ENCODE data around the gene PRKCG. TPM values are rescaled to one million over a fixed set of nuclear protein-coding genes. Genes with fewer than 3 reads are reported as not detected.

The PRKCG gene
- total and polyA plus RNA-seq, 7 experiments from 2014 or later: 0.05 to 2.4 (median 1.6) TPM; not detected in 4

- no peaks in the 10 kb centered on the region for H3K36me3 ChIP-seq (ENCODE audit: control insufficient read depth in 2 of 3, insufficient read depth in 3 of 3, low read length in 3 of 3)
- no peak overlapping the region for H3K4me3 ChIP-seq (ENCODE audit: low read length)
- ChIA-PET POLR2A (no interaction called here), CTCF (interaction anchor here (0.6 kb wide), 1 partner anchor 13 kb away, joined by 4 read pairs; no protein-coding TSS in a partner anchor)
- Mint-ChIP-seq H3K27ac (peak overlapping the region in 2 of 9 donors; percentile 64 to 72), H3K27me3 (peaks cover 66 to 94% (median 82%) of the 10 kb centered on the region in 5 donors), H3K9me3 (peaks cover 0 to 12% (median 0%) of the 10 kb centered on the region in 11 donors), H3K36me3 (peaks cover 0 to 10% (median 4%) of the 10 kb centered on the region in 5 donors), H3K4me1 (peaks cover 21 to 34% (median 26%) of the 10 kb centered on the region in 7 donors), H3K4me3 (peak overlapping the region; percentile 8 to 87 (median 75))
- peaks cover 5 to 13% of the 10 kb centered on the region in 2 donors for H3K4me1 ChIP-seq (ENCODE audit: control insufficient read depth in 2 of 2, insufficient read depth in 2 of 2, low read length in 2 of 2)
- peaks cover 3 to 34% of the 10 kb centered on the region in 2 donors for H3K27me3 ChIP-seq (ENCODE audit: control insufficient read depth in 2 of 2, insufficient read depth in 2 of 2, low read length in 2 of 2)
- H3K27ac ChIP-seq (ENCODE audit: low read depth, low read length): no peak overlapping the region
- ATAC-seq: peak; percentile 63
- peak in 6 of 9 donors; percentile 22 to 54 (median 34) for DNase-seq
- intact Hi-C loops (cut with micrococcal nuclease): loop anchor here (5.0 to 10.0 kb wide), 4 partner anchors 66 to 324 kb away; no protein-coding TSS in a partner anchor
- H3K9me3 ChIP-seq (ENCODE audit: control insufficient read depth in 2 of 3, low read length in 3 of 3): no peaks in the 10 kb centered on the region
Observed at GRCh38 chr19:53908106-53908934, 26.3 kb downstream of the PRKCG start.

- Mint-ChIP-seq H3K27ac (peak within 1 kb of the TSS in 2 of 9 donors; percentile 64 to 72), H3K4me3 (peak within 1 kb of the TSS; percentile 8 to 87 (median 72)), H3K9me3 (peaks cover 0 to 12% (median 0%) of the 10 kb centered on the region in 11 donors), H3K36me3 (peaks cover 0 to 10% (median 4%) of the 10 kb centered on the region in 5 donors), H3K27me3 (peaks cover 66 to 89% (median 84%) of the 10 kb centered on the region in 5 donors), H3K4me1 (peaks cover 21 to 34% (median 26%) of the 10 kb centered on the region in 7 donors)
- CTCF ChIA-PET: no interaction called here
- DNase-seq (no peak), ATAC-seq (no peak)
- no peak within 1 kb of the TSS for H3K4me3 ChIP-seq (ENCODE audit: low read length)
- peaks cover 3 to 34% of the 10 kb centered on the region in 2 donors for H3K27me3 ChIP-seq (ENCODE audit: control insufficient read depth in 2 of 2, insufficient read depth in 2 of 2, low read length in 2 of 2)
- no peaks in the 10 kb centered on the region for H3K36me3 ChIP-seq (ENCODE audit: control insufficient read depth in 2 of 3, insufficient read depth in 3 of 3, low read length in 3 of 3)
- no peaks in the 10 kb centered on the region for H3K9me3 ChIP-seq (ENCODE audit: control insufficient read depth in 2 of 3, low read length in 3 of 3)
- intact Hi-C loops (cut with micrococcal nuclease): loop anchor here (5.0 to 10.0 kb wide), 4 partner anchors 66 to 323 kb away; no protein-coding TSS in a partner anchor
- H3K4me1 ChIP-seq (ENCODE audit: control insufficient read depth in 2 of 2, insufficient read depth in 2 of 2, low read length in 2 of 2): peaks cover 5 to 13% of the 10 kb centered on the region in 2 donors
- POLR2A ChIA-PET: no interaction called here
- no peak within 1 kb of the TSS for H3K27ac ChIP-seq (ENCODE audit: low read depth, low read length)
Observed at GRCh38 chr19:53908935-53909415, 27.0 kb downstream of the PRKCG start, which contains the start of gene CACNG7. CACNG7 (plus strand) TSS chr19:53909278; CDS start chr19:53912832, 3,554 bp downstream.

- Mint-ChIP-seq H3K4me3 (peak overlapping the region in 3 of 10 donors; percentile 13 to 55 (median 26)), H3K36me3 (peaks cover 0 to 10% (median 4%) of the 10 kb centered on the region in 5 donors), H3K27ac (no peak overlapping the region), H3K9me3 (peaks cover 0 to 12% (median 0%) of the 10 kb centered on the region in 11 donors), H3K4me1 (peaks cover 21 to 34% (median 26%) of the 10 kb centered on the region in 7 donors), H3K27me3 (peaks cover 66 to 86% (median 78%) of the 10 kb centered on the region in 5 donors)
- Histone ChIP-seq H3K27me3 (ENCODE audit: control insufficient read depth in 2 of 2, insufficient read depth in 2 of 2, low read length in 2 of 2) (peaks cover 3 to 34% of the 10 kb centered on the region in 2 donors), H3K9me3 (ENCODE audit: control insufficient read depth in 2 of 3, low read length in 3 of 3) (no peaks in the 10 kb centered on the region), H3K4me3 (ENCODE audit: low read length) (no peak overlapping the region), H3K27ac (ENCODE audit: low read depth, low read length) (no peak overlapping the region), H3K36me3 (ENCODE audit: control insufficient read depth in 2 of 3, insufficient read depth in 3 of 3, low read length in 3 of 3) (no peaks in the 10 kb centered on the region), H3K4me1 (ENCODE audit: control insufficient read depth in 2 of 2, insufficient read depth in 2 of 2, low read length in 2 of 2) (peaks cover 5 to 13% of the 10 kb centered on the region in 2 donors)
- intact Hi-C loops (cut with micrococcal nuclease): loop anchor here (5.0 to 10.0 kb wide), 4 partner anchors 65 to 323 kb away; no protein-coding TSS in a partner anchor
- DNase-seq: no peak
- POLR2A ChIA-PET: no interaction called here
- CTCF ChIA-PET: no interaction called here
- no peak for ATAC-seq
Observed at GRCh38 chr19:53909471-53910169, 27.6 kb downstream of the PRKCG start.

GRCh38 chr19:53910170-53910518 lies 28.1 kb downstream of the PRKCG start:
- H3K27ac Mint-ChIP-seq: no peak overlapping the region
- H3K27me3 ChIP-seq (ENCODE audit: control insufficient read depth in 2 of 2, insufficient read depth in 2 of 2, low read length in 2 of 2): peaks cover 3 to 32% of the 10 kb centered on the region in 2 donors
- peak overlapping the region in 2 of 10 donors; percentile 26 to 55 for H3K4me3 Mint-ChIP-seq
- H3K4me1 ChIP-seq (ENCODE audit: control insufficient read depth in 2 of 2, insufficient read depth in 2 of 2, low read length in 2 of 2): peaks cover 5 to 13% of the 10 kb centered on the region in 2 donors
- H3K9me3 Mint-ChIP-seq: peaks cover 0 to 14% (median 2%) of the 10 kb centered on the region in 11 donors
- no peaks in the 10 kb centered on the region for H3K9me3 ChIP-seq (ENCODE audit: control insufficient read depth in 2 of 3, low read length in 3 of 3)
- DNase-seq (no peak), ATAC-seq (no peak)
- peaks cover 0 to 10% (median 4%) of the 10 kb centered on the region in 5 donors for H3K36me3 Mint-ChIP-seq
- POLR2A ChIA-PET: no interaction called here
- H3K36me3 ChIP-seq (ENCODE audit: control insufficient read depth in 2 of 3, insufficient read depth in 3 of 3, low read length in 3 of 3): no peaks in the 10 kb centered on the region
- peaks cover 18 to 34% (median 27%) of the 10 kb centered on the region in 7 donors for H3K4me1 Mint-ChIP-seq
- peaks cover 62 to 86% (median 77%) of the 10 kb centered on the region in 5 donors for H3K27me3 Mint-ChIP-seq
- intact Hi-C loops (cut with micrococcal nuclease): no loop called here
- H3K4me3 ChIP-seq (ENCODE audit: low read length): no peak overlapping the region
- CTCF ChIA-PET: no interaction called here
- no peak overlapping the region for H3K27ac ChIP-seq (ENCODE audit: low read depth, low read length)

- Mint-ChIP-seq H3K9me3 (peaks cover 0 to 11% (median 2%) of the 10 kb centered on the region in 11 donors), H3K27ac (no peak overlapping the region), H3K36me3 (peaks cover 0 to 6% (median 3%) of the 10 kb centered on the region in 5 donors), H3K27me3 (peaks cover 40 to 75% (median 65%) of the 10 kb centered on the region in 5 donors), H3K4me3 (no peak overlapping the region), H3K4me1 (peaks cover 6 to 23% (median 14%) of the 10 kb centered on the region in 7 donors)
- peaks cover 3 to 19% of the 10 kb centered on the region in 2 donors for H3K27me3 ChIP-seq (ENCODE audit: control insufficient read depth in 2 of 2, insufficient read depth in 2 of 2, low read length in 2 of 2)
- H3K27ac ChIP-seq (ENCODE audit: low read depth, low read length): no peak overlapping the region
- POLR2A ChIA-PET: no interaction called here
- intact Hi-C loops (cut with micrococcal nuclease): no loop called here
- no peak for ATAC-seq
- DNase-seq: no peak
- no peaks in the 10 kb centered on the region for H3K9me3 ChIP-seq (ENCODE audit: control insufficient read depth in 2 of 3, low read length in 3 of 3)
- H3K4me3 ChIP-seq (ENCODE audit: low read length): no peak overlapping the region
- H3K36me3 ChIP-seq (ENCODE audit: control insufficient read depth in 2 of 3, insufficient read depth in 3 of 3, low read length in 3 of 3): no peaks in the 10 kb centered on the region
- peaks cover 0 to 7% of the 10 kb centered on the region in 2 donors for H3K4me1 ChIP-seq (ENCODE audit: control insufficient read depth in 2 of 2, insufficient read depth in 2 of 2, low read length in 2 of 2)
- CTCF ChIA-PET: no interaction called here
Observed at GRCh38 chr19:53912653-53913052, 30.7 kb downstream of the PRKCG start.

- ChIA-PET POLR2A (no interaction called here), CTCF (no interaction called here)
- Histone ChIP-seq H3K4me3 (ENCODE audit: low read length) (no peak overlapping the region), H3K27ac (ENCODE audit: low read depth, low read length) (no peak overlapping the region), H3K27me3 (ENCODE audit: control insufficient read depth in 2 of 2, insufficient read depth in 2 of 2, low read length in 2 of 2) (peaks cover 3 to 8% of the 10 kb centered on the region in 2 donors), H3K36me3 (ENCODE audit: control insufficient read depth in 2 of 3, insufficient read depth in 3 of 3, low read length in 3 of 3) (no peaks in the 10 kb centered on the region), H3K9me3 (ENCODE audit: control insufficient read depth in 2 of 3, low read length in 3 of 3) (no peaks in the 10 kb centered on the region), H3K4me1 (ENCODE audit: control insufficient read depth in 2 of 2, insufficient read depth in 2 of 2, low read length in 2 of 2) (no peaks in the 10 kb centered on the region)
- intact Hi-C loops (cut with micrococcal nuclease): no loop called here
- peak; percentile 41 for ATAC-seq
- H3K4me1 Mint-ChIP-seq: peaks cover 0 to 7% (median 1%) of the 10 kb centered on the region in 7 donors
- H3K27me3 Mint-ChIP-seq: peaks cover 21 to 58% (median 48%) of the 10 kb centered on the region in 5 donors
- H3K36me3 Mint-ChIP-seq: no peaks in the 10 kb centered on the region
- peaks cover 0 to 7% (median 0%) of the 10 kb centered on the region in 11 donors for H3K9me3 Mint-ChIP-seq
- H3K27ac Mint-ChIP-seq: no peak overlapping the region
- no peak overlapping the region for H3K4me3 Mint-ChIP-seq
- no peak for DNase-seq
Observed at GRCh38 chr19:53915000-53915399, 33.0 kb downstream of the PRKCG start.

All from naive thymus-derived CD4-positive, alpha-beta T cell (primary cell).